ENCODE data around the gene ALDH1L1. TPM values are rescaled to one million over a fixed set of nuclear protein-coding genes. Genes with fewer than 3 reads are reported as not detected.

The ALDH1L1 gene
- total and polyA plus RNA-seq, 2 of the 4 experiments (the other 2 are of a cell fraction): not detected

DNA sequence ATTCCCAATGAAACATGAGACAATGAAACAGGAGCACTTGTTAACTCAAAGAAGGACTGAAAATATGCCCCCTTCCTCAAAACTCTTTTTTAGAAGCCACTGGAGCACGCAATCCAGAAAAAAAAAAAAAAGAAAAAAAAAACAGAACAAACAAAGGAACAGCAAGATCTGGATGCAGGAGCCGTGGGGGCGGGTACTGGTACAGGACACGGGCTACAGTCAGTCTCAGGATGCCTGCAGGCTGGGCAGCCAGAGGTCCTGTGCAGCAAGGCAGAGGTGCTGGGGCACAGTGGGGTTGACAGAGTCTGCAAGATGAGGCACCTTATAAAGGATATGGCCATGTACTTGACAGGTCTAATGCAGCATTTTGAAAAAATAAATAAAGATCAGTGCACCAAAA is 22.3 kb upstream of the ALDH1L1 start:
- Histone ChIP-seq H2AFZ (replicated peaks; ENCODE audit: low read length, poor library complexity) (no peak overlapping the region), H3K27ac (ENCODE audit: insufficient read depth, low read length) (no peak overlapping the region), H2BK15ac (ENCODE audit: low read depth, low read length) (no peak overlapping the region), H3K9me3 (ENCODE audit: control insufficient read depth, insufficient read depth, low read length) (no peaks in the 10 kb centered on the region), H4K5ac (ENCODE audit: low read depth, low read length) (no peak overlapping the region), H3K79me1 (ENCODE audit: low read depth in 1 of 2, low read length in 2 of 2) (no peaks in the 10 kb centered on the region), H2AK5ac (ENCODE audit: low read depth, low read length) (no peak overlapping the region), H2BK120ac (ENCODE audit: low read depth, low read length) (no peak overlapping the region), H3K27me3 (ENCODE audit: control insufficient read depth, insufficient read depth, low read length) (peaks cover 10% of the 10 kb centered on the region), H4K20me1 (ENCODE audit: insufficient read depth, low read length) (no peaks in the 10 kb centered on the region), H3K56ac (ENCODE audit: extremely low read depth, insufficient read depth, low read length) (no peak overlapping the region), H3K4me2 (ENCODE audit: low read depth, low read length) (no peak overlapping the region), H2BK5ac (ENCODE audit: low read depth, low read length, poor library complexity, severe bottlenecking) (no peak overlapping the region), H3K36me3 (ENCODE audit: control insufficient read depth, insufficient read depth, low read length) (no peaks in the 10 kb centered on the region), H3K23ac (ENCODE audit: low read depth, low read length) (no peak overlapping the region), H4K91ac (ENCODE audit: insufficient read depth, low read depth, low read length) (no peak overlapping the region), H3K4ac (ENCODE audit: low read depth, low read length) (no peak overlapping the region), H3K4me3 (ENCODE audit: insufficient read depth, low read depth, low read length) (no peak overlapping the region), H3K18ac (ENCODE audit: low read depth, low read length) (no peak overlapping the region), H4K8ac (ENCODE audit: low read depth in 2 of 2, low read length in 2 of 2) (no peak overlapping the region), H2BK20ac (ENCODE audit: low read depth, low read length) (no peak overlapping the region), H3K9me1 (ENCODE audit: insufficient read depth, low read length) (no peaks in the 10 kb centered on the region), H2AK9ac (replicated peaks; ENCODE audit: low read depth, low read length, poor library complexity) (no peak overlapping the region), H3K14ac (replicated peaks; ENCODE audit: low read depth, low read length) (no peak overlapping the region), H3K9ac (ENCODE audit: low read depth, low read length) (no peak overlapping the region), H3K4me1 (ENCODE audit: control insufficient read depth, insufficient read depth, low read length) (peaks cover under 1% of the 10 kb centered on the region; the same call in 1 of the 2 replicates)
- ATAC-seq (ENCODE audit: low read depth): no peak
- intact Hi-C loops (cut with micrococcal nuclease) (no loop called here), dilution Hi-C loops (cut with HindIII; ENCODE audit: low sequenced_read_pairs, unreplicated experiment) (no loop called here), in situ Hi-C loops (cut with MboI; ENCODE audit: low sequenced_read_pairs) (no loop called here)
- ChIA-PET CTCF (no interaction called here), POLR2A (ENCODE audit: unreplicated experiment) (no interaction called here)
- no TSS peak for BruUV-seq (replicated peaks)
- DNase-seq: no peak
- TF ChIP-seq CHD1 (IDR thresholded peaks at IDR 0.05; ENCODE audit: low read depth, low read length) (no peak), BHLHE40 (IDR thresholded peaks at IDR 0.05; ENCODE audit: low read depth, low read length) (no peak), POLR2A (IDR thresholded peaks at IDR 0.05; ENCODE audit: low read depth, low read length) (no peak), MAFK (IDR thresholded peaks at IDR 0.05; ENCODE audit: low read depth, low read length) (no peak), MXI1 (IDR thresholded peaks at IDR 0.05; ENCODE audit: borderline replicate concordance, low read depth, low read length) (no peak), CEBPB (IDR thresholded peaks at IDR 0.05; ENCODE audit: low read depth, low read length) (no peak), RCOR1 (IDR thresholded peaks at IDR 0.05; ENCODE audit: insufficient replicate concordance, low read length) (no peak), NFE2L2 (IDR thresholded peaks at IDR 0.05; ENCODE audit: low read depth, low read length) (no peak)
- TF ChIP-seq, protein P1, sequence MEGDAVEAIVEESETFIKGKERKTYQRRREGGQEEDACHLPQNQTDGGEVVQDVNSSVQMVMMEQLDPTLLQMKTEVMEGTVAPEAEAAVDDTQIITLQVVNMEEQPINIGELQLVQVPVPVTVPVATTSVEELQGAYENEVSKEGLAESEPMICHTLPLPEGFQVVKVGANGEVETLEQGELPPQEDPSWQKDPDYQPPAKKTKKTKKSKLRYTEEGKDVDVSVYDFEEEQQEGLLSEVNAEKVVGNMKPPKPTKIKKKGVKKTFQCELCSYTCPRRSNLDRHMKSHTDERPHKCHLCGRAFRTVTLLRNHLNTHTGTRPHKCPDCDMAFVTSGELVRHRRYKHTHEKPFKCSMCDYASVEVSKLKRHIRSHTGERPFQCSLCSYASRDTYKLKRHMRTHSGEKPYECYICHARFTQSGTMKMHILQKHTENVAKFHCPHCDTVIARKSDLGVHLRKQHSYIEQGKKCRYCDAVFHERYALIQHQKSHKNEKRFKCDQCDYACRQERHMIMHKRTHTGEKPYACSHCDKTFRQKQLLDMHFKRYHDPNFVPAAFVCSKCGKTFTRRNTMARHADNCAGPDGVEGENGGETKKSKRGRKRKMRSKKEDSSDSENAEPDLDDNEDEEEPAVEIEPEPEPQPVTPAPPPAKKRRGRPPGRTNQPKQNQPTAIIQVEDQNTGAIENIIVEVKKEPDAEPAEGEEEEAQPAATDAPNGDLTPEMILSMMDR (conservative IDR thresholded peaks at IDR 0.05; ENCODE audit: low read depth, low read length): no peak
- TF ChIP-seq, protein P2, sequence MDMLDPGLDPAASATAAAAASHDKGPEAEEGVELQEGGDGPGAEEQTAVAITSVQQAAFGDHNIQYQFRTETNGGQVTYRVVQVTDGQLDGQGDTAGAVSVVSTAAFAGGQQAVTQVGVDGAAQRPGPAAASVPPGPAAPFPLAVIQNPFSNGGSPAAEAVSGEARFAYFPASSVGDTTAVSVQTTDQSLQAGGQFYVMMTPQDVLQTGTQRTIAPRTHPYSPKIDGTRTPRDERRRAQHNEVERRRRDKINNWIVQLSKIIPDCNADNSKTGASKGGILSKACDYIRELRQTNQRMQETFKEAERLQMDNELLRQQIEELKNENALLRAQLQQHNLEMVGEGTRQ (IDR thresholded peaks at IDR 0.05; ENCODE audit: low read depth, low read length): no peak
- TF ChIP-seq, protein P3, sequence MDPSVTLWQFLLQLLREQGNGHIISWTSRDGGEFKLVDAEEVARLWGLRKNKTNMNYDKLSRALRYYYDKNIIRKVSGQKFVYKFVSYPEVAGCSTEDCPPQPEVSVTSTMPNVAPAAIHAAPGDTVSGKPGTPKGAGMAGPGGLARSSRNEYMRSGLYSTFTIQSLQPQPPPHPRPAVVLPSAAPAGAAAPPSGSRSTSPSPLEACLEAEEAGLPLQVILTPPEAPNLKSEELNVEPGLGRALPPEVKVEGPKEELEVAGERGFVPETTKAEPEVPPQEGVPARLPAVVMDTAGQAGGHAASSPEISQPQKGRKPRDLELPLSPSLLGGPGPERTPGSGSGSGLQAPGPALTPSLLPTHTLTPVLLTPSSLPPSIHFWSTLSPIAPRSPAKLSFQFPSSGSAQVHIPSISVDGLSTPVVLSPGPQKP (IDR thresholded peaks at IDR 0.05; ENCODE audit: borderline replicate concordance, low read depth, low read length): no peak
- no CpG with 5 or more reads among the region's 4 CpGs for WGBS, 2 experiments (ENCODE audit: extremely low coverage in 2 of 2, insufficient read length in 1 of 2)
